HG03064 (cell line): ENCODE results near the gene MBD1.
A peak's percentile ranks its signal among the peaks of the same experiment; 100 is the strongest.
"Not testable (repeated sequence)": the region's sequence is repeated elsewhere in the genome, so short reads cannot be mapped to it uniquely, and the experiment has no call there.

ENCODE experiments used
- ATAC-seq: cut with Tn5 transposase; IDR thresholded peaks from one replicate; pipeline ENCODE4 v1.9.1; 2021; ENCODE audit warnings: low read depth; ENCODE audit not compliant: unreplicated experiment

Gene MBD1

DNA sequence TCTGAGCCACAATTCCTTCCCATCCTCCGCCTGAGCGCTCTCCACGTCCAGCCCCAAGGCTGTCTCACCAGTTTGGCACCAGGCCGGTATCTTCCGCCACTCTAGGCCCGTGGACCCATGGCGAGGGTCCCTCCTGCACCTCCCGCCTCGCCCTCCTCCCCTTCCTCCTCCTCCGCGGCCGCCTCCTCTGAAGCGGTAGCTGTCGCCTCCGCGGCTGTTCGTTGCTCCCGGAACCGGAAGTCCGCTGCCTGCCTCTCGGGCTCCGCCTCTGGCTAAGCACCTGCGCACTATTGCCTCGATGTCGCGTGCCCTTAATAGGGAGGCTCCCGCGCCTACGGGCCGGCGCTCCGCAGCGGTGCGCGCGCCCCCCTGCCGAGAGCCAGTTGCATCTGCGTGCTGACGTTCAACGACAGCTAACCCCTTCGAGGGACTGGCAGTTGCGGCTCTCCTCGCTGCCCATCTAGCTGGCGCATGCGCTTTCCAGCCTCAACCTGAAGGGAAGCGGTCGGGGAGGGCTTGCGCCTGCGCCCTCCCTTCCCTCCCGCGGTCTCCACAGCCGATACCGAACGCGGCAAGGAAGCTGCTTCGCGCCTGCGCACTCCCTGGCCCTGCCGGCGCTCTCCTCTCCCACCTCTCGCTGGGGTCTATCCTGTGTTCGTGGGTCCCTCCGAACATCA lies at the start of gene MBD1:
TSS of gene MBD1 (minus strand) at position 229 of the 677 bp plus-strand sequence. CDS start 1,531 bp downstream, outside the sequence.
- peak; percentile 90 for ATAC-seq

DNA sequence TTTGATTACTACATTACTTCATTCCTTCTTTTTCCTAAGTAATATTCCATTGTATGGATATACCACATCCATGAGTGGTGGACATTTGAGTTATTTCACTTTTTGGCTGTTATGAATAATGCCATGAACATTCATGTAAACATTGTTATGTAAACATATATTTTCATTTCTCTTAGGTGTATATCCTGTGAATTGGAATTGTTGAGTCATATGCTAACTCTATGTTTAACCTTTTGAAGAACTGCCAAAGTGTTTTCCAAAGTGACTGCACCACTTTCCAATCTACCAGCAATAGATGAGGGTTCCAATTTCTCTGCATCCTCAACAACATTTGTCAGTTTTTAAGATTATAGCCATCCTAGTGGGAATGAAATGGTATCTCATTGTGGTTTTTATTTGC lies 48.9 kb upstream of the MBD1 start:
- no peak for ATAC-seq

DNA sequence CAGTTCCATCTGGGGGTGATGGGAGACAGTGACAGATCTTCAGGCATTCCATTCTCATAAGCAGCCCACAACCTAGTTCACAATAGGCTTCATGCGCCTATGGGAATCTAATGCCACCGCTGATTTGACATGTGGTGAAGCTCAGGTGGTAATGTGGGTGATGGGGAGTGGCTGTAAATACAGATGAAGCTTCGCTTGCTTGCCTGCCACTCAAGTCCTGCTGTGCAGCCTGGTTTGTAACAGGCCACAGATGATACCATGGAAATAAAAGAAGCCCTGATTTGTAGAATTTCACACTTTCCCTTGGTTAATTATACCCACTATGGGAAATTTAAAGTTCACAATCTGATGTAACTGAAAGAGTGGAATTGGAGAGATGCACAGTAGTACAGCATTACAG lies 46.7 kb upstream of the MBD1 start:
- no peak for ATAC-seq

- no peak for ATAC-seq
Observed at GRCh38 chr18:50320719-50321118, 39.4 kb upstream of the MBD1 start.

GRCh38 chr18:50315100-50315871 lies 34.0 kb upstream of the MBD1 start:
- peak; percentile 66 for ATAC-seq

DNA sequence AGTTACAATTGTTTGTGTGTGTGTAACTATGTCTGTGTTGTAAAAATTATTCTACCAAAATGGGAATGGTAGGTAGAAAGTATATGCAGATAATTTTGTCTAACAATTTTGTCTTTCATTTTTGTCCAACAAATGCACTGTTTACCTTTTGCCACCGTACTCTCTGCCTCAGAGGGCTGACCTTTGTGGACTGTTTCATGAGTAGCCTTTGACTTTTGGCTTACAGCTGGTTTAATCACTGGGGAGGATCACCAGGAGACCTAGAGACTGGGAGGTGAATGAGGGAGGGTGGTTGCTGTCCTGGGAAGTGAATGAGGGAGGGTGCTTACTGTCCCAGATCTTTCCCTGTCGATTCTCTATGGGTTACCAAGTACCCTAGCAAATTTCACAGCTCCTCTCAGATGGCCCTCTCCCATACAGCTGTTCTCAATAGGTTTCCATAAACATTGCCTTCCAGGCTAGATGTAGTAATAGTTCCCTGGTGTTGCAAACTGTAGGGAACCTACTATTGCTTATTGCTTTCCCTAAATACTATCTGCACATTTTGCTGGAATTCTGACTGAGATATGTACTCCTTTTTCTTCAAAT lies 32.6 kb upstream of the MBD1 start:
- no peak for ATAC-seq

- ATAC-seq: peak; percentile 30
Observed at GRCh38 chr18:50313031-50313607, 31.8 kb upstream of the MBD1 start.

- ATAC-seq: peak; percentile 56
Observed at GRCh38 chr18:50312296-50313030, 31.1 kb upstream of the MBD1 start.

DNA sequence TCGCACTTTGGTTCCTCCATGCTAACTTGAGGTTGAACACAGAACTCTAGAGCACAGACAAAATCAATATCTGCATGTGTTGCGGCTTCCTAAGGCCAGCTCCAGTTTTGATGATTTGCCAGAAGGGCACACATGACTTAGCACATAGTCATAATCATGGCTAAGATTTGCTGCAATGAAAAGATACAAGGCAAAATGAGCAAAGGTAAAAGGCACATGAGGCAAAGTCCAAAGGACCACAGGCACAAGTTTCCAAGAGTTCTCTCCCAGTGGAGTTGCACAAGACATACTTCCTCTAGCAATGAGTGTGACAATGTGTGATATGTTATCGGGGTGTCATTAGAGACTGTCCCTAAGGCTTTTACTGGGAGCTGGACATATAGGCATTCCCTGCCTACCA lies 30.3 kb upstream of the MBD1 start:
- ATAC-seq: no peak

DNA sequence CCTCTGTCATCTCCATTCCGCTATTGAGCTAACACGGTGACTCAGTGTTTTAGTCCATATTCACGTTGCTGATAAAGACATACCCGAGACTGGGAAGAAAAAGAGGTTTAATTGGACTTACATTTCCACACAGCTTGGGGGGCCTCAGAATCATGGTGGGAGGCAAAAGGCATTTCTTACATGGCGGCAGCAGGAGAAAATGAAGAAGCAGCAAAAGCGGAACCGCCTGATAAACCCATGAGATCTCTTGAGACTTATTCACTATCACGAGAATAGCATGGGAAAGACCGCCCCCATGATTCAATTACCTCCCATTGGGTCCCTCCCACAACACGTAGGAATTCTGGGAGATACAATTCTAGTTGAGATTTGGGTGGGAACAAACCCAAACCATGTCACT lies 28.8 kb upstream of the MBD1 start:
- ATAC-seq: no peak

DNA sequence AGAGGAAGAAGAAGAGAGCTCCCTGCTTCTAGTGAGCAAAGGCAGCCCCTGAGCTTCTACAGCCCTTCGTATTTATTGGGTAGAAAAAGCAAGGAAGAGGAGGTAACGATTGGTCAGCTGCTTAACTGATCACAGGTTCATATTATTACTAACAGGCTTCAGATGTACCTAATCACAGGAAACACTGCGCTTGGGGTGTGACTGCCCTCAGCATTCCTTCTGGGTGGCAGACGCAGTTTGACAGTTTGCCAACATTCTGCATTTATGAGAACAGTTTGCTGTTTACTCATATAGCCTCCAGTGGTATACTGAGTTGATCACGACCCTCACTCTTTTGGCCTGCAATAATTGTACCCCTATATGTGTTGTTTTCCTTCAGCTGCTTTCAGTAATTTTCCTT lies 27.5 kb upstream of the MBD1 start:
- not testable (repeated sequence) for ATAC-seq

DNA sequence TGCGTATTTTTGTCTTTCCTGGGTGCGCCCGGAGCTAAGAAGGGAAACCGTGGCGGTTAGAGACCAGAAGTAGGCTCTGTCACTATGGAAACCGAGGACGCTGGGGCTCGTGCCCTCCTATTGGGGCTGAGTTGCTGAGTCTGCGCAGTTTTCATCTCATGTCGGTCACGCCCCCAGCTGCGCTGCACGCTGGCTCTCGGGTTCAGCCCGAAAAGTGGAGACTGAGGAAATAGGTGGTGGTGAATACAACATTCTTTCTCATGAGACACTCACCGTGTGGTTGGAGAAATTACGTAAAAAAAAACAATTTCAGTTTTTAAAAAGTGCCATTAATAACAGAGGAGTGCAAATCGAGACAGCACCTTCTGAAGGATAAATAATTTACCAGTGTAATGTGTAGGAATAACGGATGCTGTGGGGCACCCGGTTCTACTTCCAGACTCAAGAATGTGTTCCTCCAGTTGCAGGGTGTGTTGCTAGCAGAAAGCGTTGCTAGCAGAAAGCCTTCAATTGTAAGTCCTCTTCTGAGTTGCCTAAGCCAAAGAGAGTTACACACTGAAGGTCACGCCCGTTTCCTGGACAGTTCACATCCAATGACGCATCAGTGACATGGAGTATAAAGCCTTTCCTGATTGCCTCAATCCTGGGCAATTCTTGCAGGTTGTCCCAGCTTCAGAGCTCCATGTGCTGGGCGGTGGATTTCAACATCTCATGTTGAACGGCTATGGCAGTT lies 26.6 kb upstream of the MBD1 start:
- ATAC-seq: peak; percentile 80

GRCh38 chr18:50307400-50307737 lies 26.0 kb upstream of the MBD1 start:
- no peak for ATAC-seq

DNA sequence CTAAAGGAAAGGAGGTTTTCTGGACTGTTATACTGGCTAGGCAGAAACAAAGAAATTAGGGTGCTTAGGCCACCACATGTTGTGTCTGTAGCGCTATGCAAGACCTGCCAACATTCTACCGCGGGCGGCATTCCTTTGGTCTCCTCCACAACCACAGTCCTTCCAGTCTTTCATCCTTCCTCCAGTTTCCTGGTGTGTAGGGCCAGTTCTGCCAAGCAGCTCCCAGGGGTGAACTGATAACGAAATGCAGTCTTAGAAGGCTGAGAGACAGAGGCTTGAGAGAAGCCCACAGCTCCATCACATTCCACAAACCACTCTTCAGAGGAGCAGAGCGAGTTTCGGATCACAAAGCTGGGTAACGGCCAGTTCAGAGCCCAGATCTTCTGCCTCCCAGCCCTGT lies 25.6 kb upstream of the MBD1 start:
- ATAC-seq: no peak

- no peak for ATAC-seq
Observed at GRCh38 chr18:50301074-50301473, 19.8 kb upstream of the MBD1 start.

DNA sequence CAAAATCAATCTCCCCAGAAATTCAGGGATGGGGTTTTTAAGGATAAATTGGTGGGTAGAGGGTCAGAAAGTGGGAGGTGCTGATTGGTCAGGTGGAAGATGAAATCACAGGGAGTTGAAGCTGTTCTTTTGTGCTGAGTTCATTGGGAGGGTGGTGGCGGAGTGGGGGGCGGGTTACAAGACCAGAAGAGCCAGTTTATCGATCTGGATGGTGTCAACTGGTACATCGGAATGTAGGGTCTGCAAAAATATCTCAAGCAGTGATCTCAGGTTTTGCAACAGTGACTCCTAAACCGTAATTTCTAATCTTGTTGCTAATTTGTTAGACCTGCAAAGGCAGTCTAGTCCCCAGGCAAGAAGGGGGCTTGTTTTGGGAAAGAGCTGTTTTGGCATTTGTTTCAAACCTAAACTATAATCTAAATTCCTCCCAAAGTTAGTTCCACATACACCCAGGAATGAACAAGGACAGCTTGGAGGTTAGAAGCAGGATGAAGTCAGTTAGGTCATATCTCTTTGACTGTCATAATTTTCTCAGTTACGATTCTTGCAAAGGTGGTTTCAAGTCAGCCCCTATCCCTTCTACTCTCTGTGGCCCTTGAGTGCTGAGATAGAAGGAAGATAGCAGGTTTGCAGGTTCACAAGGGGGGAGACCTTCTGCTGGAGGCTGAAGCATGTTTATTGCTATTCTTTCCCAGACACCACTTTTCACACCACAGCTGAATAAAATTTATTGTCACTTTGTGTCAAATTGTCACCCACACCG lies 18.5 kb upstream of the MBD1 start:
- ATAC-seq: no peak

- no peak for ATAC-seq
Observed at GRCh38 chr18:50298443-50299284, 17.3 kb upstream of the MBD1 start.

GRCh38 chr18:50297621-50298442 lies 16.5 kb upstream of the MBD1 start:
- ATAC-seq: peak; percentile 99
